OCI-LY3 (cell line): Measurements from ENCODE around the gene ZC3H12C.

Experiments
- H2AFZ ChIP-seq: fragments of 200-600, 300-600 bp; shearing (Covaris generic); 2 replicates; pipeline ENCODE4 v1.6.0; 2014; ENCODE audit warnings: antibody characterized with exemption, low read depth, low read length
- H3K27ac ChIP-seq: fragments of 200-600, 300-600 bp; sonication (generic); 2 replicates; pipeline ENCODE4 v1.5.1; 2014; ENCODE audit warnings: mild to moderate bottlenecking, low read length, moderate library complexity, mixed read lengths
- H3K27me3 ChIP-seq: fragments of 200-600, 300-600 bp; sonication (generic); 2 replicates; pipeline ENCODE4 v1.6.1; 2014; ENCODE audit warnings: low read depth, low read length, mixed read lengths
- H3K36me3 ChIP-seq: fragments of 200-600, 300-600 bp; sonication (generic); replicated peaks from 2 replicates; pipeline ENCODE3; 2014; ENCODE audit warnings: low read depth, low read length, mixed read lengths
- H3K4me1 ChIP-seq: fragments of 300-600, 200-600 bp; sonication (generic); 2 replicates; pipeline ENCODE4 v1.6.1; 2014; ENCODE audit warnings: low read length, mixed read lengths
- H3K4me2 ChIP-seq: fragments of 200-600, 300-600 bp; sonication (generic); 2 replicates; pipeline ENCODE4 v1.6.1; 2014; ENCODE audit warnings: low read length, mixed read lengths
- H3K4me3 ChIP-seq: fragments of 300-600, 200-600 bp; sonication (generic); 2 replicates; pipeline ENCODE4 v1.5.1; 2014; ENCODE audit warnings: antibody characterized with exemption, mild to moderate bottlenecking, low read length, moderate library complexity
- H3K79me2 ChIP-seq: fragments of 300-600, 200-600 bp; shearing (Covaris generic); 2 replicates; pipeline ENCODE4 v1.6.1; 2014; ENCODE audit warnings: mild to moderate bottlenecking, low read length, mixed read lengths
- H3K9ac ChIP-seq: fragments of 300-600, 200-600 bp; shearing (Covaris generic); 2 replicates; pipeline ENCODE4 v1.6.0; 2014; ENCODE audit warnings: mild to moderate bottlenecking, low read length, moderate library complexity
- H3K9me3 ChIP-seq: fragments of 200-600, 300-600 bp; shearing (Covaris generic); 2 replicates; pipeline ENCODE4 v1.6.1; 2014; ENCODE audit warnings: low read length, mixed read lengths; ENCODE audit not compliant: insufficient read depth
- H4K20me1 ChIP-seq: fragments of 200-600, 300-600 bp; sonication (generic); 2 replicates; pipeline ENCODE4 v1.6.1; 2016; ENCODE audit warnings: low read length, mixed read lengths; ENCODE audit not compliant: insufficient read depth
- EZH2phosphoT487 ChIP-seq: fragments of 200-600 bp; shearing (Covaris generic); IDR thresholded peaks from 2 replicates; pipeline ENCODE4 v1.6.1; 2018; ENCODE audit warnings: antibody characterized with exemption, mixed run types, low read depth
- TF ChIP-seq, protein P1 (sequence below): fragments of 200-600, 300-600 bp; sonication (generic); IDR thresholded peaks from 2 replicates; pipeline ENCODE4 v1.5.1; 2014; ENCODE audit warnings: antibody characterized with exemption, low read length, low read depth

ZC3H12C gene

DNA sequence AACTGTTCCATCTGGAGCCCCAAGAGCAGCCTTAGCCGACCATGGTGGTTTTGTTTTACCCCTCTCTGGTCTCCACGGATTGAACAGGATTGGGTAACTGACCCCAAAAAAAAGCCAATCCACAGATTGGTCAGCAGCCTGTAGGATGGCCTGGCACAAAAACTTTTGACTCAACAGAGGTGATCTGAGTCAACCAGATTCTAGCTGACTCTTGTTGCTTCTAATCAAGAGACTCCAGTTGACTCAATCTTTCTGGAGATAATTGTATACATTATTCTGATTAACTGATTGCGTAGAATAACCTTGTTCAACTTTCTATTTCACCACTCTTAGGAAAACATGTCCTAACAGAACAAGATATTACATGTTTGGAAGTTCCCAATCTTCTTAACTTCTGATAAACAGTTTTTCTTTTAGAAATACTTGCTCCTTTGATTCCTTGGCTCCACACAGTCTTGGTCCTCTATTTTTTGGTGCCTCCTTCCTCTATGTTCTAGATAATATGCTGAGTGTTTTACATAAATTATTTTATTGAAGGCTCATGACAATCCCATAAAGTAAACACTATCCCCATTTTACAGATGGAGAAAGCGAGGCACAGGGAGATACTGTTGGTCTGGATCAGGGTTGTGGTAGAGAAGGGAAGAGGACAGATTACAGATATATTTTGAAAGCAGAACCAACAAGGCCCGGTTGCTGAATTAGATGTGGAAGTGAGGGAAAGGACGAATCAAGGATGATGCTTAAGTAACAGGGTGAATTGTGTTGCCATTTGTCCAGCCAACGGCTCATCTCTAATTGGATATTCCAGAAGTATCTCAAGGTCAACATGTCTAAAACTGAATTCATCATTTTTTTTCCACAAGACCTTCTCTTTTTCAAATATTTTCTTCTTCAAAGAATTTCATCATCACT is 11.5 kb upstream of the ZC3H12C start:
- Histone ChIP-seq H3K36me3 (peaks cover 4% of the 10 kb centered on the region), H4K20me1 (no peaks in the 10 kb centered on the region), H3K79me2 (no peaks in the 10 kb centered on the region), H3K4me1 (peaks cover 14% of the 10 kb centered on the region), H3K4me3 (no peak overlapping the region), H2AFZ (no peak overlapping the region), H3K9me3 (peaks cover 3% of the 10 kb centered on the region; the same call in 1 of the 2 replicates), H3K9ac (no peak overlapping the region), H3K27me3 (no peaks in the 10 kb centered on the region; the same call in 1 of the 2 replicates), H3K27ac (no peak overlapping the region), H3K4me2 (no peak overlapping the region)
- TF ChIP-seq, protein P1, sequence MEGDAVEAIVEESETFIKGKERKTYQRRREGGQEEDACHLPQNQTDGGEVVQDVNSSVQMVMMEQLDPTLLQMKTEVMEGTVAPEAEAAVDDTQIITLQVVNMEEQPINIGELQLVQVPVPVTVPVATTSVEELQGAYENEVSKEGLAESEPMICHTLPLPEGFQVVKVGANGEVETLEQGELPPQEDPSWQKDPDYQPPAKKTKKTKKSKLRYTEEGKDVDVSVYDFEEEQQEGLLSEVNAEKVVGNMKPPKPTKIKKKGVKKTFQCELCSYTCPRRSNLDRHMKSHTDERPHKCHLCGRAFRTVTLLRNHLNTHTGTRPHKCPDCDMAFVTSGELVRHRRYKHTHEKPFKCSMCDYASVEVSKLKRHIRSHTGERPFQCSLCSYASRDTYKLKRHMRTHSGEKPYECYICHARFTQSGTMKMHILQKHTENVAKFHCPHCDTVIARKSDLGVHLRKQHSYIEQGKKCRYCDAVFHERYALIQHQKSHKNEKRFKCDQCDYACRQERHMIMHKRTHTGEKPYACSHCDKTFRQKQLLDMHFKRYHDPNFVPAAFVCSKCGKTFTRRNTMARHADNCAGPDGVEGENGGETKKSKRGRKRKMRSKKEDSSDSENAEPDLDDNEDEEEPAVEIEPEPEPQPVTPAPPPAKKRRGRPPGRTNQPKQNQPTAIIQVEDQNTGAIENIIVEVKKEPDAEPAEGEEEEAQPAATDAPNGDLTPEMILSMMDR, result no peak
- no peak for TF ChIP-seq EZH2phosphoT487

DNA sequence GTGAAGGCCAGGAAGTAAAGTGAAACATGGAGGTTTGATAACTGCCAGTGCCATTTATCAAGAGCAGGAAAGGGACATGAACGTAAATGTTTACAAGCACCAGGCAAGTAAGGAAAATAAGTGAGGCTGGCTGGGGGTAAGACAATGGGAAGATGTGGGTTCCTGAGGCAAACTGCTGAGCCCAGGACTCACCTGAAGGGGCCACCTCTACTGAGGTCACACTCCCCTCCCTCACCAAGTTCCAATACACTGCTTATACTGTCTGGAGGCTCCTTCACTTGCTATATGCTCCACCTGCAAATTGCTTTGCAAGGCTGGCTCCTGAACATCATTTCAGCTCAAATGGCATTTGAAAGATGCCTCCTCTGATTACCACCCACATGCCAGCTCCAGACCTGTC is 10.3 kb upstream of the ZC3H12C start:
- Histone ChIP-seq H3K4me2 (no peak overlapping the region), H3K27ac (no peak overlapping the region), H3K79me2 (no peaks in the 10 kb centered on the region), H3K9me3 (peaks cover 3% of the 10 kb centered on the region; the same call in 1 of the 2 replicates), H3K4me1 (peaks cover 17% of the 10 kb centered on the region), H2AFZ (no peak overlapping the region), H3K36me3 (peaks cover 4% of the 10 kb centered on the region), H3K27me3 (peaks cover 7% of the 10 kb centered on the region), H3K4me3 (no peak overlapping the region), H4K20me1 (no peaks in the 10 kb centered on the region), H3K9ac (no peak overlapping the region)
- TF ChIP-seq EZH2phosphoT487, result no peak
- TF ChIP-seq, protein P1, result no peak

DNA sequence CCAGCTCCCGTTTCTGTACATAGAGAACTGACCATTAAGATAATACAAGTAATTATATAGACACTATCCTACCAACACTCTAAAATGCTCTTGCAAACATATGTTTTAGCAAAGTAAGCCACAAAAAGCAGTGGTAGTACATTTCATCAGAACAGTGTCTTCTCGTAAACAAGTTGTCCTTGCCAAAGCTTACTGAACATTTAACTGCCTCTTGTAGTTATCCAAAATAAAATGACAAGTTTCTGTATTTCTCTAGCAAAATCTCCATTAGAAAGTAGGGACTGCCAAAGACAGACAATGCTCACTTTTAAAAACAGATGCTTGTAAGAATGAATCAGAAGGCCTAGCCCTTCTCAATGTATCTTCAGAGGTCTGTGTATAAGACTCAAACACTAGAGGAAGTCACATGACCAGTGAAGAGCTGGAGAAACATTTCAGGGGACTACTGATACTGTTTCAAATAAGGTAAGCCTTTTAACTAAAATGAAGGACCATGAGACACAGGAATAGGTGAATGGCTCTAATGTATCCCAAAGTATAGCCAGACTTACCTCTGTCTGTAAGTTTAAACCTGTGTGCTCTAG is 7.8 kb upstream of the ZC3H12C start:
- Histone ChIP-seq H3K4me3 (no peak overlapping the region), H3K27ac (no peak overlapping the region), H3K79me2 (no peaks in the 10 kb centered on the region), H3K4me1 (peaks cover 38% of the 10 kb centered on the region), H2AFZ (no peak overlapping the region), H4K20me1 (no peaks in the 10 kb centered on the region), H3K9ac (no peak overlapping the region), H3K9me3 (no peaks in the 10 kb centered on the region), H3K36me3 (no peaks in the 10 kb centered on the region), H3K4me2 (no peak overlapping the region), H3K27me3 (peaks cover 31% of the 10 kb centered on the region)
- TF ChIP-seq, protein P1, result no peak
- TF ChIP-seq EZH2phosphoT487, result no peak

DNA sequence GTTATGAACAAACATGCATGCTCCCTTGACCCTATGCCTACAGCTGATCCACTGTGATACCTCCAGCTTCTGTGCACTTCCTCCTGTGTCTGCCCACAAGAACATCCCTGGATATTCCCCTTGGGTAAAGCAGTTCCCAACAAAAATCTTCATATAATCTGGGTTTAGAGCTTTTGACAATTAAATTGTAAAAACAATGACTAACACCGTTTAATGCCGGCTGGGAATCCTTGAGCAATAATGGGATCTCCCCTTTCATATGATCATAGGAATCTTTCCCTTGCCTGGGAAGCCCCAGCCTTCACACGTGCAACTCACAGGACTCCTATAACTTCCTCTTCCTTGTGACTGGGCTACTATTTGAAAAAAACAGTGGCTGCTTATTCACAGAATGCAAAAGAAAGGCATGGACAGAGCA is 6.3 kb upstream of the ZC3H12C start:
- H2AFZ ChIP-seq, result no peak overlapping the region
- no peaks in the 10 kb centered on the region for H3K9me3 ChIP-seq
- peaks cover 43% of the 10 kb centered on the region for H3K27me3 ChIP-seq
- no peak for TF ChIP-seq EZH2phosphoT487
- TF ChIP-seq, protein P1, result no peak
- no peak overlapping the region for H3K9ac ChIP-seq
- no peaks in the 10 kb centered on the region for H3K36me3 ChIP-seq
- peaks cover 46% of the 10 kb centered on the region for H3K4me1 ChIP-seq
- no peak overlapping the region for H3K4me3 ChIP-seq
- H3K27ac ChIP-seq, result no peak overlapping the region
- no peaks in the 10 kb centered on the region for H4K20me1 ChIP-seq
- H3K79me2 ChIP-seq, result no peaks in the 10 kb centered on the region
- 0 out of 2 replicates have a peak overlapping the region, but pooled peaks have one; percentile 8 for H3K4me2 ChIP-seq
